Erythroblast (primary cell): ENCODE measurements around the gene TFCP2.

Source experiments
- GATA1 ChIP-seq: IDR thresholded peaks from 2 replicates; pipeline ENCODE4 v1.6.1; 2011; ENCODE audit warnings: low read depth, mild to moderate bottlenecking, control low read depth, low read length, moderate library complexity
- POLR2A ChIP-seq: IDR thresholded peaks from 2 replicates; pipeline ENCODE4 v1.6.1; 2011; ENCODE audit warnings: mild to moderate bottlenecking, low read length

- TF ChIP-seq POLR2A (no peak), GATA1 (no peak)
These were observed 16.9 kb upstream of the TFCP2 start for GRCh38 chr12:51189790-51190355.
